Thyroid gland (tissue), 4 donors: ENCODE measurements around the gene RTN4. TPM values are rescaled to one million over a fixed set of nuclear protein-coding genes. Genes with fewer than 3 reads are reported as not detected.

Experiments used
- DNase-seq, 2 donors: peaks; one replicate each; pipeline ENCODE4 v3.0.0-alpha.2; 2019
- H3K27ac ChIP-seq, 3 donors: fragments of 200-600 bp; sonication (generic); 1 replicate in 2 of 3; 2 replicates in 1 of 3; pipeline ENCODE4 v1.5.1; 2016 to 2019; ENCODE audit warnings: mild to moderate bottlenecking in 1 of 3, moderate library complexity in 1 of 3
- H3K27me3 ChIP-seq: fragments of 200-600 bp; sonication (generic); one replicate; pipeline ENCODE4 v1.5.1; 2019
- H3K36me3 ChIP-seq, 2 donors: fragments of 200-600 bp; sonication (generic); one replicate each; pipeline ENCODE4 v1.5.1; 2016 to 2019
- H3K4me1 ChIP-seq, 2 donors: fragments of 200-600 bp; sonication (generic); one replicate each; pipeline ENCODE4 v1.5.1; 2017 to 2019
- H3K4me3 ChIP-seq, 3 donors: fragments of 200-600 bp; sonication (generic); replicated peaks in 1 of 3; 1 replicate in 2 of 3; 2 replicates in 1 of 3; pipeline ENCODE4 v1.5.1; 2016; ENCODE audit warnings: mild to moderate bottlenecking in 1 of 3
- H3K9me3 ChIP-seq: fragments of 200-600 bp; sonication (generic); one replicate; pipeline ENCODE4 v1.5.1; 2017
- POLR2A ChIP-seq, 2 donors: fragments of 450-650 bp; IDR thresholded peaks; one replicate each; pipeline ENCODE4 v1.6.1; 2017; ENCODE audit warnings: antibody characterized with exemption in 2 of 2, mild to moderate bottlenecking in 2 of 2, moderate library complexity in 1 of 2
- WGBS, 2 donors: methylation state at CpG; one replicate each; pipeline ENCODE4 v1.1.5; 2017; 5-methylcytosine and 5-hydroxymethylcytosine counted together
- intact Hi-C: fragments of 100-400 bp; cut with DNase I; formaldehyde crosslinking; loops from one replicate; pipeline ENCODE4 v1.15.1; 2023
- total RNA-seq, 4 donors: library from RNA; depleted of rRNA; stranded (reverse); fragments of >200 nt; gene quantifications; one replicate each; pipeline ENCODE4 v1.2.3, GENCODE V29; 2016
- TF ChIP-seq, protein P1 (sequence below), 6 experiments: fragments of 200-600 bp in 3 of 6; fragments of 450-650 bp in 3 of 6; sonication (generic) in 3 of 6; IDR thresholded peaks; one replicate each; pipeline ENCODE4 v1.5.1; 2016 to 2019; ENCODE audit warnings: antibody characterized with exemption in 6 of 6, mild to moderate bottlenecking in 2 of 6, inconsistent platforms in 1 of 6, moderate library complexity in 1 of 6

Gene RTN4
- total RNA-seq, 4 donors from 2014 or later: 144 to 256 (median 180) TPM

DNA sequence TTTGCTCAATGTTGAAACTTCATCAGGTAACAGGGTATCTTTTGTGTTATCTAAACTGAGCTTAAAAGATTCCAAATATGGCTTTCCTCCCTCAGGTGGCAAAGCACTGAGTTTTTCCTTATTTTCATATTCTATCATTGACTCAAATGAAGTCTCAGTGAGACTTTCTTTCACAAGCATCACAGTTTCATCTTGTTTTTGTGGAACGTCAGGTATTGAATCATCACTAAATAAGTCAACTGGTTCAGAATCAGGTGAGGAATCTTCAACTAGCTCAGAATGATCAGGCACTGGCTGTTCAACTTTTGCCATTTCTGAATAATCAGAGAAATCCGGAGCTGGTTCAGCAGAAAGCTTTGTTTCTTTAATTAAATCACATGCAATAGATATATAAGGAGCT is 24.6 kb downstream of the RTN4 start:
- H3K4me1 ChIP-seq: peaks cover 0 to 19% of the 10 kb centered on the region in 2 donors

DNA sequence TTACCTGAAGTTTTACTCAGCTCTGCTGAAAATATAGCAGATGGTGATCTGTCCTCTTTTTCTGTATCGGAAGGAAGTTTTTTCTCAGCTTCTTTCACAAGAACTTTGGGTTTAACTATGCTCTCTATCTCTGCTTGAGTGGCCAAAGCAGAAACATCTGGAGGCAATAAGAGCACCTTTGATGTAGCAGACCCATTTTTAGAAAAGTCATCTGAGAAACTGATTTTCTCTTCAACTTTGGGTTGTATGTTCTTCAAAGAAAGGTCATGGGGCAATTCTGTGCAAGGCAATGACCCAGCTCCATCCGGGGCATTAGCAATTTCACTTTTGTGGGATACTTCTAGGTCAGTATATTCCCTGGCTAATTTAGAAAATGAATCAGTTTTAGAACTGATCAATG is 25.2 kb downstream of the RTN4 start:
- TF ChIP-seq, protein P1, sequence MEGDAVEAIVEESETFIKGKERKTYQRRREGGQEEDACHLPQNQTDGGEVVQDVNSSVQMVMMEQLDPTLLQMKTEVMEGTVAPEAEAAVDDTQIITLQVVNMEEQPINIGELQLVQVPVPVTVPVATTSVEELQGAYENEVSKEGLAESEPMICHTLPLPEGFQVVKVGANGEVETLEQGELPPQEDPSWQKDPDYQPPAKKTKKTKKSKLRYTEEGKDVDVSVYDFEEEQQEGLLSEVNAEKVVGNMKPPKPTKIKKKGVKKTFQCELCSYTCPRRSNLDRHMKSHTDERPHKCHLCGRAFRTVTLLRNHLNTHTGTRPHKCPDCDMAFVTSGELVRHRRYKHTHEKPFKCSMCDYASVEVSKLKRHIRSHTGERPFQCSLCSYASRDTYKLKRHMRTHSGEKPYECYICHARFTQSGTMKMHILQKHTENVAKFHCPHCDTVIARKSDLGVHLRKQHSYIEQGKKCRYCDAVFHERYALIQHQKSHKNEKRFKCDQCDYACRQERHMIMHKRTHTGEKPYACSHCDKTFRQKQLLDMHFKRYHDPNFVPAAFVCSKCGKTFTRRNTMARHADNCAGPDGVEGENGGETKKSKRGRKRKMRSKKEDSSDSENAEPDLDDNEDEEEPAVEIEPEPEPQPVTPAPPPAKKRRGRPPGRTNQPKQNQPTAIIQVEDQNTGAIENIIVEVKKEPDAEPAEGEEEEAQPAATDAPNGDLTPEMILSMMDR (IDR thresholded peaks at IDR 0.05): no peak
- TF ChIP-seq POLR2A (IDR thresholded peaks at IDR 0.05): no peak
- H3K36me3 ChIP-seq: no peaks in the 10 kb centered on the region
- H3K4me1 ChIP-seq: peaks cover 0 to 16% of the 10 kb centered on the region in 2 donors
- no peak overlapping the region for H3K27ac ChIP-seq
- intact Hi-C loops: no loop called here
- 79 to 81% methylated on average over 2 of the region's 2 CpGs for WGBS, 2 donors
- no peak overlapping the region for H3K4me3 ChIP-seq
- no peaks in the 10 kb centered on the region for H3K9me3 ChIP-seq
- no peak for DNase-seq
- H3K27me3 ChIP-seq: no peaks in the 10 kb centered on the region

More for the DNA sequence above, 24.6 kb downstream of the RTN4 start:
- no peaks in the 10 kb centered on the region for H3K27me3 ChIP-seq
- intact Hi-C loops: no loop called here
- H3K4me3 ChIP-seq: no peak overlapping the region
- no peaks in the 10 kb centered on the region for H3K36me3 ChIP-seq
- WGBS, 2 donors: 91 to 92% methylated on average over 2 of the region's 2 CpGs
- DNase-seq: no peak
- no peaks in the 10 kb centered on the region for H3K9me3 ChIP-seq
- no peak overlapping the region for H3K27ac ChIP-seq
- no peak for TF ChIP-seq POLR2A (IDR thresholded peaks at IDR 0.05)
- TF ChIP-seq, protein P1 (IDR thresholded peaks at IDR 0.05): no peak

DNA sequence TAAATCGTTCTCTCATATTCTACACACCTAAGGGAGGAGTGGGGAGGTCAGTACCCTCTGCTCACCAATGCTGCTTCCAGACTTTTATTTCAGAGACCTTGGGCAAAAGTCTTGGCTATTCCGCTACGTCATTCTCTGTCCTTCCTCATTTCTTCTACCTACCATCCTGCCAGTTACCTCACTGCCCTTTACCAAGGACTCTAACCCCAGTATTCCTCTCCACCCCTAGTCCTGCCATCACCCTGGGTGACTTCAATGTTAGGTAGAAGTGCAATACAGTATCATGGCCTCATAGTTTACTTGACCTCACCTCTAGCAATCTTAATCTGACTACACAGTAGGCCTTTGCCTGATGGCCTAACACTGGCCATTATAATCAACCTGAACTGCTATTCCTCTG is 27.8 kb downstream of the RTN4 start:
- intact Hi-C loops: no loop called here

DNA sequence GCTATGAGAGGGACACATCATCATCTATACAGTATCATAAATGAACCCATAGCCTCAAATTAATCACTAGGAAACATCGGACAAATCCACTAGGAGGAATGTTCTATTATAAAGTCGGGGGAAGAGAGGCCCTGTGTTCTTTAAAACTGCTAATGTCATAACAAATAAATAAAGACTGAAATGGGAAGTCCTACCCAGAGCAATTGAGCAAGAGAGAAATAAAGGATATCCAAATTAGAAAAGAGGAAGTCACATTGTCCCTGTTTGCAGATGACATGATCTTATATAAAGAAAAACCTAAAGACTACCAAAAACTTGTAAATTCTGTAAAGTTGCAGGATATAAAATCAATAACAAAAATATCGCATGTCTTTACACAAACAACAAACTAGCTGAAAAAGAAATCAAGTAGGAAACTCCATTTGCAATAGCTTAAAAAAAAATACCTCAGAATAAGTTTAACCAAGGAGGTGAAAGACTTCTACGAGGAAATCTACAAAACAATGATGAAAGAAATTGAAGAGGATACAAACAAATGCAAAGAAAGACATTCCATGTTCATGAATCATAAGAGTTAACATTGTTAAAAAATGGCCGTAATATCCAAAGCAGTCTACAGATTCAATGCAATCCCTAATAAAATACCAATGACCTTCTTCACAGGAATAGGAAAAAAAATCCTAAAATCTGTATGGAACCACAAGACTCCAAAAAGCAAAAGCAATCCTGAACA is 30.6 kb downstream of the RTN4 start:
- Histone ChIP-seq H3K27ac (no peak overlapping the region), H3K9me3 (no peaks in the 10 kb centered on the region), H3K4me3 (no peak overlapping the region), H3K27me3 (no peaks in the 10 kb centered on the region), H3K4me1 (peaks cover under 1 to 2% of the 10 kb centered on the region in 2 donors), H3K36me3 (no peaks in the 10 kb centered on the region)
- WGBS, 2 donors: 74 to 83% methylated on average over 5 of the region's 5 CpGs
- no peak for DNase-seq
- intact Hi-C loops: no loop called here
- no peak for TF ChIP-seq POLR2A (IDR thresholded peaks at IDR 0.05)
- TF ChIP-seq, protein P1 (IDR thresholded peaks at IDR 0.05): no peak

More for the DNA sequence above, 27.8 kb downstream of the RTN4 start:
- TF ChIP-seq POLR2A (IDR thresholded peaks at IDR 0.05): no peak
- TF ChIP-seq, protein P1 (IDR thresholded peaks at IDR 0.05): no peak
- Histone ChIP-seq H3K27me3 (no peaks in the 10 kb centered on the region), H3K36me3 (no peaks in the 10 kb centered on the region), H3K27ac (no peak overlapping the region), H3K9me3 (no peaks in the 10 kb centered on the region), H3K4me1 (peaks cover 0 to 16% of the 10 kb centered on the region in 2 donors), H3K4me3 (no peak overlapping the region)
- WGBS, 2 donors: 95 to 96% methylated on average over 3 of the region's 3 CpGs
- DNase-seq: no peak

DNA sequence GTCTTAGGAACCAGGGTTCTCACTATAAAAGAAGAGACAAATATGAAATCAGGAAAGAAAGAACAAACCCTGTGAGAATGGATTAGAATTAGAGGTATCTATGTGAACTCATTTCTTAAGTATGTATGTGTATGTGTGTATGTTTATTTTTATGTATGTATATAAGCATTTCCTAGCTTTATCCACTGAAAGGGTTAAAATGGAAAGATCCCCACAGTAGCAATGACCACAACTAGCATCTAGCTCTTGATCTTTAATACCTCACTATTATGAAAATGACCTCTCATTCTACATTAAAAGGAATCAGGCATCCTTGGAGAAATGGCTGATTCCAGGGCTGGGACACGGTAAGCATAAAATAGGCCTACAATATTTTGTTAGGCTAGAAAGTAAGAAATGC is 31.6 kb downstream of the RTN4 start:
- Histone ChIP-seq H3K27me3 (no peaks in the 10 kb centered on the region), H3K9me3 (no peaks in the 10 kb centered on the region), H3K36me3 (no peaks in the 10 kb centered on the region), H3K4me1 (peaks cover 10 to 11% of the 10 kb centered on the region in 2 donors), H3K27ac (no peak overlapping the region), H3K4me3 (no peak overlapping the region)
- 90 to 96% methylated on average over 1 of the region's 1 CpG for WGBS, 2 donors
- TF ChIP-seq POLR2A (IDR thresholded peaks at IDR 0.05): no peak
- TF ChIP-seq, protein P1 (IDR thresholded peaks at IDR 0.05): no peak
- intact Hi-C loops: no loop called here
- no peak for DNase-seq
